Right renal cortex interstitium (tissue), 3 donors: Measurements from ENCODE around the gene FAM168A. TPM values are rescaled to one million over a fixed set of nuclear protein-coding genes. Genes with fewer than 3 reads are reported as not detected.
"Not testable (repeated sequence)": the region's sequence is repeated elsewhere in the genome, so short reads cannot be mapped to it uniquely, and the experiment has no call there.

Experiments
- DNase-seq, 3 donors: peaks; one replicate each; pipeline ENCODE4 v3.0.0-alpha.2; 2013; ENCODE audit warnings: low read depth in 3 of 3, low spot score in 2 of 3
- polyA plus RNA-seq, 3 donors: library from polyadenylated mRNA; unstranded; fragments of 120-200 nt; gene quantifications; one replicate each; pipeline ENCODE4 v1.2.1, GENCODE V29; 2013; ENCODE audit not compliant: insufficient read length in 3 of 3

FAM168A gene
- polyA plus RNA-seq, 3 donors = 40.3 to 43.6 (median 40.4) TPM

DNA sequence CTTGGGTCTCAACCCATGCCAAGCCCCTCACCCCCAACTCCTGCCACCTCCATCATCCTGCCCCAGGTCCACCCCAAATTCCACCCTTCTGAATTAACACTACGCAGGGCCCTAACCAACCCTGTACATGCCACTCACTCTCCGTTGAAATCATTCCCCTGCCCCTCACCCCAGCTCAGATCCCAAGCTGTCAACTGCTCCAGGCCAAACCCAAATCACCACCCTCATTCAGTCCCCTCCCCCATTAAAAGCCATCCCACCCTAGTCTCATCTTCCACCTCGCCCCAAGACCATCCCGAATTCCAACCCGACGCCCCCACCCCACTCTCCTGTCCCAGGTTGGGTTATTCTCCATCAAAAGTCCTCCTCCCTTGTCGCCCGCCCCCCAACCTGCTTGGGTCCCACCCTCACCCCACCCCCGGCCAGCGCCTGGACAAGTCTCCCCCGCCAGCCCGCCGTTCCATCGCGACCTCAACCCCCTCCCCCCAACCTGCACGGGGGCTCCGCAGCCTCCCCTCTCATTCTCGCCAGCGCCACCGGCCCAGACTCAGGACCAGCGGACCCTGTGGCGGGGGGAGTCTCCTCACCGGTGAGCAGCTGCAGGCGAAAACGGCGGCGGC lies 466 bp downstream of the FAM168A start:
- no peak for DNase-seq

- no peak for DNase-seq
Measured at GRCh38 chr11:73596547-73596946, 1.4 kb downstream of the FAM168A start.

- no peak for DNase-seq
Measured at GRCh38 chr11:73592640-73593039, 5.3 kb downstream of the FAM168A start.

- no peak for DNase-seq
Measured at GRCh38 chr11:73591743-73592142, 6.2 kb downstream of the FAM168A start.

- DNase-seq = no peak
Measured at GRCh38 chr11:73590991-73591390, 6.9 kb downstream of the FAM168A start.

GRCh38 chr11:73586791-73587190 lies 11.1 kb downstream of the FAM168A start:
- no peak for DNase-seq

DNA sequence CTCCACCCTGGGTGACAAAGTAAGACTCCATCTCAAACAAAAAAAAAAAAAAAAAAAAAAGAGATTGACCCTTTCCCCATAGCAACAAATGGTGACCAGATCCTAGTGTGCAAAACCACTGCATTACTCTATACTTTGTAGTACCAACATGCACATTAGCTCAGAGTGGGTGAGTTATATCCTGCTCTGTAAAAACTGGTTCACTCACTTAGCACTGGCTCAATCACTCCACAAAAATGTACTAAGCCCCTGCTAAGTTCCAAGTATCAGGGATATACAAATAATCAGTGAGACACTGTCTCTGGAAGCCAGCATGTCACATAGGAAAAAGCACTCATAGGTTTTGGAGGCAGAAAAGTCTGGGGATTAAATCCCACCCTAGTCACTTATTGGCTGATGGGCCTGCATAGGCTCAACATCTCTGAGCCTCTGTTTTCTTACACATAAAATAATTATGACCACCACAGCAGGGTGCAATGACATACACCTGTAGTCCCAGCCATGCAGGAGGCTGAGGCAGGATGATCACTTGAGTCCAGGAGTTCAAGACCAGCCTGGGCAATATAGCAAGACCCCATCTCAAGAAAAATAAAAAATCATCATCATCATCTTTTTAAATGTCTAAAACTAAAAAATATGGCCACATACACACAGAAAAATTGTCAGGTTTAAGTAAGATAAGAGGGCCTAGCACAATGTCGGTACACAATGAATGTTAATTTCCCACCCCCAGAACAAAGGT lies 11.9 kb downstream of the FAM168A start:
- no peak for DNase-seq

- no peak for DNase-seq
Measured at GRCh38 chr11:73584831-73585230, 13.1 kb downstream of the FAM168A start.

DNA sequence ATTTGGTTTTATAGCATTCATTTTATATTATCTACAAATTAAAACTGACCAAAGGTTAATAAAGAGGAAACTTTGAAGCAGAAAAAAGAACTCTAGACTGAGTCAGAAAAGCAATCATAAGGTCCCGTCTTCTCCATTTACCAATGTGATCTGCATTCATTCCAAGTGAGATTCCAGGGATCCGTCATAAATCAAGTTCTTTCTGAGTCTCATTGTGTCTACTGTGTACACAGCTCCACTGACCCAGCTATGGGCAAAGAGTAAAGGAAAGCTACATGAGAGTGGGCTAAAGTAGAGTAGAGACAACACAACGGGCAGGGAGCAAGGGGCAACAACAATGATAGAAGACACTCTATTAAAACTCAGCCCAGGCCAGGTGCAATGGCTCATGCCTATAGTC lies 15.3 kb downstream of the FAM168A start:
- no peak for DNase-seq

- not testable (repeated sequence) for DNase-seq
Measured at GRCh38 chr11:73580749-73581148, 17.2 kb downstream of the FAM168A start.

DNA sequence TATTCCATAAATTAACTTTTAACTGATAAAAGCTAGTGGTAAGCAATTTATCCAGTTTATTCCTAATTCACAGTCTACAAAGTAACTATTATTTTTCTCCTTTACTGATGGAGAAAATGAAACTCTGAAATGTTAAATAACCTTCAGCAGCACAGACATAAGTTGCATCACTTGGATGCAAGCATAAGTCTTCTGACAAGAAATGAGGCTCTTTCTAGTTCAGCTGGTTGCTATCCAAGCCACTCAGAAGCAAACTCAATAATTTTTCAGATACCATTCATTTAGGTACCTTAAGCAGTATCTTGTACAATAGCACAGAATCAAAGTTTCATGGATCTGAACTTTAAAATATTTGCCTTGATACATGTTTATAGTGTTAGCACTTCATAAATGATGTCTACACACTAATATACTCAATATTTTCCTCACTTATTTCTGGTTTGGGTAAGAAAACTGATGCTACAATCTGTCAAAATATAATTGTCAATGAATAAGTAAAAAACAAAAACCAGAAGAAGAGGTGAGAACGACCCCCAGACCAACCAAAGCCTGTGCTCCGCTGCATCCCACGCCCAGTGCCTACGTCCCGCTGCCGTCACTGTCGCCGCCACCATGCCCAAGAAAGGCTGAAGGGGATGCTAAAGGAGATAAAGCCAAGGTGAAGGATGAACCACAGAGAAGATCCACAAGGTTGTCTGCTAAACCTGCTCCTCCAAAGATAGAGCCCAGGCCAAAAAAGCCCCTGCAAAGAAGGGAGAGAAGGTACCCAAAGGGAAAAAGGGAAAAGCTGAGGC lies 18.1 kb downstream of the FAM168A start:
- DNase-seq = no peak

DNA sequence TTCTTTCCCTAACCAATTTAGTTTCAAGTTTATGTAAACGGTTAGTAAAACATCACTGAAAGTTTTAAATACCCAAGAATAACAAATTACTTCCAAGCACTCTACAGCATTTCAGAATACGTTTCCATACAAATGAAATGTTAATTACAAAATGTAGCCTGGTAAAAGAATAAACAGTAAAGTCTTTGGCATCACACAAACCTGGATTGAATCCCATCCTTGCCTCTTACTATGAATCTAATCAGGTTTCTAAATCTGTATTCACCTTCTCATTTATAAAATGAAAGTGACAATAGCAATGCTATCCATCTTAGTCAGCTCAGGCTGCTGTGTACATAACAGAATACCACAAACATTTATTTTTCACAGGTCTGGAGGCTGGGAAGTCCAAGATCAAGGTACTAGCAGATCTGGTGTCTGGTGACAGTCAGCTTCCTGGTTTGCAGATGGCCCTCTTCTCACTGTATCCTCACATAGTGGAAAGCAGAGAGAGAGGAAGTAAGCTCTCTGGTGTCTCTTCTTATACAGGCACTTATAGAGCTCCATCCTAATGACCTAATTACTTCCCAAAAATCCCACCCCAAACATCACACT lies 19.2 kb downstream of the FAM168A start:
- no peak for DNase-seq

DNA sequence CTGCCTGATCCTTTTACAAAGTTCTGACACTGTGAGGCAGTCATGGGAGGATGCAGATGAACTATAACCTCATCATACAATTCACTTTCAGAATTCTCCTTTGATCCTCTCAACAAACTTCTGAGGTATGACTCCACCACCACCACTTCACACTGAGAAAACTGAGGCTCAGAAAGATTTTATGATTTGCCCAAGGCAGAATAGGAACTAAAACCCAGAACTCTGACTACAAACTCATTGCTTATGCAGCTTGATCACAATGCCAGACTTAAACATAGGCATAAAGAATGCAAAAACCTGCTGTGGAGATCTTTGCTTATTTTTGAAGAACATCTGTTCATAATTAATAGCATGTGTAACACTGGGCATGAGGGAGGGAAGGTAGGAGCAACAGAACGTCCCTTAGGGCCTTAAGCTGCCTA lies 20.4 kb downstream of the FAM168A start:
- DNase-seq = no peak

- DNase-seq = no peak
Measured at GRCh38 chr11:73576185-73576614, 21.7 kb downstream of the FAM168A start.

- not testable (repeated sequence) for DNase-seq
Measured at GRCh38 chr11:73571982-73572381, 25.9 kb downstream of the FAM168A start.

DNA sequence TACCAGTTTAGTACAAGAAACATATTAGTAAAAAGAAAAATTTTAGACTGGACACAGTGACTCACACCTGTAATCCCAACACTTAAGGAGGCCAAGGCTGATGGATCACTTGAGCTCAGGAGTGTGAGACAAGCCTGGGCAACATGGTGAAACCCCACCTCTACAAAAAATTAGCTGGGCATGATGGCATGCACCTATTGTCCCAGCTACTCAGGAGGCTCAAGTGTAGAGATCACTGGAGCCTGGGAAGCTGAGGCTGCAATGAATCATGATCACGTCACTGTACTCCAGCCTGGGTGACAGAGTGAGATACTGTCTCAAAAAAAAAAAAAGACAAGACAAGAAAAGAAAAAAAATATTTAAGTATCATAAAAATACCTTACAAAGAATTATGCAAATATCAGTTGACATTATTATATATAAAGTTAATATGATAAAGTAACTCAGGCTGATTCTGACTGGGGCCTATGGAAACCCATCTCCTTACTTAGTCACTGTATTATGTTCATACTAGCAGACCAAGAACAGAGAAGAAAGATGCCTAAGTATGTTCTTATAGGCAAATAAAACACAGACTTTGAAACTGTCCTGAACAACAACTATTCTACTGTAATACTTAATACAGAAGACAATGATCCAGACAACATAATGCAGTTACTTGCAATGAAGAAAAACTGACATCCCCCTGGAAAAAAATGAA lies 27.3 kb downstream of the FAM168A start:
- no peak for DNase-seq

DNA sequence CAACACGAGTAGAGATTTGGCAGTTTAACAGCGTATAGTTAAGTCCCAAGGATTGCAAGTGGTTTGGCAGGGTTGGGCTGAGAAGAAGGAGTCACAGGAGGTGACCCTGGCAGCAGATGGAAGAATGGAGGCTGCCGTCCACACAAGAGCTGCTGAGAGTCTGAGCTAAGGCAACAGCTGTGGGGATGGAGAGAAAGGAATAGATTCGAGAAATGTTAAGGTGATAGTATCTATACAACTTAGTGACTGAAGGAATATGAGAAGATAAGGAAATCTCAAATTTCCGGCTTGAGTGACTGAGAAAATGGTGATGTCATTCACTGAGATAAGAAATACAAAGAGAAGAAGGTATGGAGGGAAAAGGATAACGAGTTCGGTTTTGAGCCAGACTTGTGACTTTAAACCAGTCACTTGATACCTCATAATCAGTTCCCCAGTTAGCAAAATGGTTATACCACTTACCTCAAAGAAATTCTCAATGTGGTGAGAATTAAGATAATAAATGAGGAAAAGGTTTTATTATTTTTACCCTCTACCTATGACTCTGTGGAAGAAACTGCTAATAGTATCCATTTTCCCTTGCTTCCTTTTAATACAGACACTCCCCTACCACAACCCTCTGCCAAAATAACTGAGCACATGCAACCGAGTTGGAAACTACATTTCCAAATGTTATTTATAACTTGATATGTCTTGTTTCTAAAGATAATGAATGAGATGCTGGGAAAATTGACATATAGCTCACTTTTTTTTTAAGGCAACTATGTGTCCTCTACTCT lies 30.7 kb downstream of the FAM168A start:
- no peak for DNase-seq

- no peak for DNase-seq
Measured at GRCh38 chr11:73566422-73566821, 31.5 kb downstream of the FAM168A start.

- no peak for DNase-seq
Measured at GRCh38 chr11:73565804-73566203, 32.1 kb downstream of the FAM168A start.

- DNase-seq = no peak
Measured at GRCh38 chr11:73564903-73565302, 33.0 kb downstream of the FAM168A start.
